GM18526 (cell line): ENCODE measurements around the gene AHDC1.
A peak's percentile ranks its signal among the peaks of the same experiment; 100 is the strongest.

Source experiments
- POLR2A ChIP-seq: IDR thresholded peaks from 3 replicates; pipeline ENCODE4 v1.6.1; 2011; ENCODE audit not compliant: insufficient read length; ENCODE audit errors: extremely low read depth

Gene AHDC1

DNA sequence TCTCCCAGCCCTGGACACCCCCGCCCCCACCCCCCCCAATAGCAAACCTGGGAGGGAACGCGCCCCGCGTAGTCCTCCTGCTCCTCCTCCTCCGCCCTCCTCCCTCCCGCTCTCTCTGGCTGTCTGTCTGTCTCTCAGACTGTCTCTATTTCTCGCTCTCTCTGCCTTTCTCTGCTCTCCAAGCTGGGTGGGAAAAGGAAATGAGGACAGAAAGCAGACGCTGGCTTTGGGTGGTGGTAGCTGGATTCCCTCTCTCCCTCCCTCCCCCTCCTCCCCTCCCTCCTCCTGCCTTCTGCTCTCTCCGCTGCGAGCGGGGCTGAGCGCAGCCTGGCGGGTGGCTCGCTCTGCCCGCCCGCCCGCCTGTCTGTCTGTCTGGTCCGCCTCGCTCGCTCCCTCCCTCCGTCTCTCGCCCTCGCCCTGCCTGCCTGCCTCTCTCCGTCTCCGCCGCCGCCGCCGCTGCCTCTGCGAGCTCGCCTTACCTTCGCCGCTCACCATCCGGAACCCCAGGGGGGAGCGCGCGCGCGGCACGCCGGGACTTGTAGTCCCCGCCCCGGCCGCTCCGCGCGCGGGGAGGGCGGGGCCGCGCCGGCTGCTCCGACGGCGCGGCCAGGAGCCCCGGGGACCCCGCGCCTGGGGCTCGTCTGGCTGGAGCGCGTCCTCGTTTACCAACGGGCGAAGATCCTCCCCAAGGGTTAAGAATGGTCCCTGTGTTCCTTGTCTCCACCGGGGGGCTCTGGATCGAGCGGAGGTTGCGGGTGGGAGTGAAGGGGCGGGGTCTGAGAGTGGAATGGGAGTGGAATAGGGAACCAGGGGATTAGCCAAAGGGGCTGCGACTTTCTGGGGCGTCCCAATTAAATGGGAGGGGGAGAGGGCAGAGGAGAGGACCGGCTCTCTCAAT is at the start of gene AHDC1:
TSS of gene AHDC1 (minus strand) at position 464 of the 898 bp plus-strand sequence. CDS start 52,029 bp downstream, outside the sequence.
- peak; percentile 78 for TF ChIP-seq POLR2A

- TF ChIP-seq POLR2A, result no peak
Measured at GRCh38 chr1:27652111-27652864, 48.3 kb upstream of the AHDC1 start.

- TF ChIP-seq POLR2A, result no peak
Measured at GRCh38 chr1:27650539-27651175, 46.7 kb upstream of the AHDC1 start.

DNA sequence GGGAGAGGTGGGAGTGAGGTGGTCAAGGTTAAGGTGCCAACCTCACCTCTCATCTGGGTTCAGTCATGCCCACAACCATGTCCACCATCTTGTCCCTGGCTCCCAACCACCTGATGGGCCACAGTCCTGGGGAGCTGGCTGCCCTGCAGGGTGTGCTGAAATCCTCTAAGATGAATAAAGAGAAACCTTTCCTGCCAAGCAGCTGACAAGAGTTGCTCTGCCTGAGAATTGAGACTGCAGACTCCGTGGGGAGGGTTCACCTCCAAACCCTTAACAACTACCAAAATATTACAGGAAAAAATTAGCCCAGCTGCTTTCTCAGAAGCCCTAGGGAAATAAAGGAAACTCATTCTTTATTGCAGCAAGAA is 46.2 kb upstream of the AHDC1 start:
- no peak for TF ChIP-seq POLR2A

GRCh38 chr1:27649306-27649635 is 45.3 kb upstream of the AHDC1 start:
- no peak for TF ChIP-seq POLR2A

GRCh38 chr1:27648602-27649305 is 44.8 kb upstream of the AHDC1 start:
- no peak for TF ChIP-seq POLR2A

DNA sequence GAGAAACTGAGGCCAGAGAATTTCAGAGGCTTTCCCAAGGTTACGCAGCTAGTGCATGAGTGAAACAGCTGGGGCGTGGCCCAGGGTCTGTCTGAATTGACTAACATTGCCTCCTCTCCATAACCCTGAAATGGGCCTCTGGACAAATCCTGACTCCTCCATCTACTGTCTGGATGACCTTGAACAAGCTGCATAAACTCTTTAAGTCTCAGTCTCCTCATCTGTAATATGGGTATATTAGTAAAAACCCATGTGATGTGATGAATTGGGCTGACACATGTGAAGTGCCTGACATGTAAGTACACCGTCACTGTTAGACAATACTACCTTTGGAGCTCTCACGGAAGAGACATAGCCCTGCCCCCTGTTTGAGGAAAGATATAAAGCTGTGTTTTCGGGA is 43.4 kb upstream of the AHDC1 start:
- no peak for TF ChIP-seq POLR2A

- no peak for TF ChIP-seq POLR2A
Measured at GRCh38 chr1:27646676-27647075, 42.7 kb upstream of the AHDC1 start.

DNA sequence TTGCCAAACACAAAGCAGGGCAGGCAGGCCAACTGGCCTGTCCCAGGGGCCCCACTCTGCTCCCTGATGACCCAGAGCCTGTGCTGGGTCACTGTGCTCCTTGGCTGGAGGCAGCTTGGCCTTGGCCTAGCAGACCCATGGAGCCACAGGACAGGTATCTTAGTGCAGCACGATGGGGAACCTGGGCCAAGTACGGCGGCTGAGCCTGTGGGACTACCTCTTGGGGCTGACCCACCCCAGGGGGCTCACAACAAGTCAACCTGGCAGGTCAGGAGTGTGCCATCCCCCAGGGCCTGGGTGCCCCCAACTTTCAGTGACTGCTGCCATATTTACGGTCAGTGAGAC is 41.1 kb upstream of the AHDC1 start:
- no peak for TF ChIP-seq POLR2A

DNA sequence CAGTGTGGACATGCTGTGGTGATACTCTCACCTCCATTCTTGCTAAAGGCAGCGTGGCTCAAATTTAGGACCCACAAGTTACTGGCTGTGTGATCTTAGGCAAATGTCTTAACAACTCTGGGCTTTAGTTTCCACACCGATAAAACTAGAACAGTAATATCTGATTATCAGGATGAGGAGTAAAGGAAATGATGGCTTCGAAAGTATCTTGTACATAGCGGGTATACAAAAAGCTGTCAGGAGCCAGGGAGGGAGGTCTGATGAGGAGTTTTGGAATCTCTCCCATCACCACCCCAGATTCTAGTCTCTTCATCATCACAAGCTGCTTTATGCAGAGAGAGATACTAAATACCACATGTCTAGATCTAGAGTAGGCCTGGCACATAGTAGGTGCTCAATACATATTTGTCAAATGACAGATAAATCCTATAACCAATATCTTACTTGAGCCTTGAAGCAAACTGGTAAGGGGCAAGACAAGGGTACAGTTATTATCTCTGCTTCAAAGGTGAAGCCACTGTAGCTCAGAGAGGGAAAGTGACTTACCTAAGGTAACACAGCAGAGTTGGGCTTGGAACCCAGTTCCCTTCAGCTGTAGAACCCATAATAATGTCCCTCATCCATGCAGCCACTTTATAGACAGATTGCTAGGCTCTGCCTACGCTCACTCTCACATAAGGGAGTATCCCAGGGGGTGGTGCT is 40.6 kb upstream of the AHDC1 start:
- TF ChIP-seq POLR2A, result no peak

- TF ChIP-seq POLR2A, result no peak
Measured at GRCh38 chr1:27643600-27644368, 39.8 kb upstream of the AHDC1 start.

GRCh38 chr1:27638805-27639204 is 34.9 kb upstream of the AHDC1 start:
- no peak for TF ChIP-seq POLR2A

- TF ChIP-seq POLR2A, result no peak
Measured at GRCh38 chr1:27638047-27638734, 34.2 kb upstream of the AHDC1 start.

DNA sequence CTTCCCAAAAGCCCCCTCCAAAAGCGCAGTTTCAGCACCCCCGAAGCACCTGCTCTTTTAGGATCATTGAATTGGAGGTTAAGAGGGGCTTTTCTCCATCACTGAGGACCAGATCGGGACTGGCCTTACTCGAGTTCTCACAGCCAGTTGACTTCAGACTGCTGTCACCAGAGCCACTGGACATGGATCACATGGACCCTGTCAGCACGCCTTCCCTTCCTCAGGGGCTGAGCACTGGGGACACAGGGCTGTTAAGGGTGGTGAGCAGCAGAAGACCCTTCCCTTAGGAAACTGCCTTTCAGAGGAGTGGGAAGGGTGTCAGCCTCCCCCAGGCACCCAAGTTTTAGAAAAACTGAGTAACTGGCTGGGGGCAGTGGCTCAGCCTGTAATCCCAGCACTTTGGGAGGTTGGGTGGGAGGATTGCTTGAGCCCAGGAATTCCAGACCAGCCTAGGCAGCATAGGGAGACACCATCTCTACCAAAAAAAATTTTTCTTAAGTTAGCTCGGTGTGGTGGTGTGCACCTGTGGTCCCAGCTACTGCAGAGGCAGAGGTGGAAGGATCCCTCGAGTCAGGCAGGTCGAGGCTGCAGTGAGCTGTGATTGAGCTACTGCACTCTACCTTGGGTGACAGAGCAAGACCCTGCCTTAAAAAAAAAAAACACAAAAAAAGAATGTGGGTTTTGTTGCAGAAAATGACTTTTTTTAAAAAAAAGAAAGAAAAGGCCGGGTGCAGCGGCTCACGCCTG is 31.6 kb upstream of the AHDC1 start:
- no peak for TF ChIP-seq POLR2A
